EH (cell line): Measurements from ENCODE around the gene CCDC187.

Source experiments
- DNase-seq: peaks from one replicate; pipeline ENCODE4 v3.0.0-alpha.2; 2015; ENCODE audit warnings: low read depth

Gene CCDC187

GRCh38 chr9:136204838-136205706 is 98.8 kb downstream of the CCDC187 start, which contains the start of gene LHX3:
TSS of gene LHX3 (minus strand) at chr9:136205128. CDS start at chr9:136205012, 116 bp downstream.
- DNase-seq = peak; percentile 37

DNA sequence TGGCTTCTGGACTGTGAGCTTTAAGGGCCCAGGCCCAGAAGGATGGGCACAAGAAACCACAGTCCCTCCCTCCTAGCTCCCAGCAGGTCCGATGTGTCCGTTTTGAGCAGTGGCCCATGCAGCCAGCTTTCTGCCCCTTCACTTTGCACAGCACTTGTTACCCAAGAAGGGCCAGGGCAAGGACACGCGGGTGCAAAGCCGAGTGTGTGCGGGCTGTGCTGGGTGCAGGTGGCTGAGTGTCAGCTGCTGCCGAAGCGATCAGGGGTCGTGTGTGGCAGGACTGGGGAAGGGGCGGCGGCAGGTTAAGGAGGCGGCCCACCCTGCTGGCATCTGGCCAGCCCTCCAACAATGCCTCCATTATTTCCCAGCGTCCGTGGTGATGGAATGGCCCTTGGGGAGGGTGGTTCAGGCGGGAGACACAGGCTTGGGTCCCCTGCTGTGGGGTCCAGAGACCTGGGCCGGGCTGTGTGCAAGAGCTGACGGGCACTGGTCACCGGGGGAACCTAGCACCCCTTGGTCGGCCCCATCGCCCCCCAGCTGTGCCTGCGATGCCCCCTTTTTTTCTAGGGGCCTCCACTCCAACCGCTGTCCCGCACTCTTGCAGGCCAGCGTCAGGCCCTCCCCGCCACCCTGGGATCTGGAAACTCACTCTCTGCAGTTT is 99.6 kb downstream of the CCDC187 start:
- DNase-seq = no peak

DNA sequence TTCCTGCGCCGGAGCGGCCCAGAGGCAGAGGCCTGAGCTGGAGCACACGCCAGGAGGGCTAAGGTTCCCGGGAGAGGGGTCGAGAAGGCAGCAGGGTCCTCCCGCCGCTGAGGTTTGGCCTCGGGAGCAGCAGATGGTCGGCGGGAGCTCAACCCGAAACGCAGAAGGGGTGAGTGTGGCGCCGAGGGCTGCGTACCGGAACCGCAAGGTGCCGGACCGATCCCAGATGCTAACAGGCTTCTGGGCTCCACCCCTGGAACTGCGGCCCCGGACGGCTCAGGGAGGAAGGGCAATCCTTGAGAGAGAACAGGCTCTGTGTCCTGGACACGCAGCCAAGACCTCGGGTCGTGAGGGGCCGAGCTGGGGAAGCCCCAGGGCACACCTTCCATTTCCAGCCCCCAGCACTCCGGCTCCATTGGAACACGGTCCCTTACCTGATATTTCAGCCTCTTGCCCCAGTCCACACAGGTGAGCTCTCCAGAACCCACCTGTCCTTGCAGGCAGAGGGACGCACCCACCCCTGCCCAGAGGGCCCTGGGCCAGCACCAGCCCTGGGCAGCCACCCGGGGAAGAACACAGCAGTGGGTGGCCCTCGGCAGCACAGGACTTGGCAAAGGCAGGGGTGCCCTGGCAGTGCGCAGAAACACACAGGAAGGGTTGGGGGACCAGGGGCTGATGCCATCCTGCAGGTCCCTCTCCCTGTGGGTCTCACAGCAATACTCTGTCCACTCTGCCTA is 100.3 kb downstream of the CCDC187 start:
- DNase-seq = no peak

GRCh38 chr9:136202454-136203407 is 101.2 kb downstream of the CCDC187 start:
- DNase-seq = no peak

DNA sequence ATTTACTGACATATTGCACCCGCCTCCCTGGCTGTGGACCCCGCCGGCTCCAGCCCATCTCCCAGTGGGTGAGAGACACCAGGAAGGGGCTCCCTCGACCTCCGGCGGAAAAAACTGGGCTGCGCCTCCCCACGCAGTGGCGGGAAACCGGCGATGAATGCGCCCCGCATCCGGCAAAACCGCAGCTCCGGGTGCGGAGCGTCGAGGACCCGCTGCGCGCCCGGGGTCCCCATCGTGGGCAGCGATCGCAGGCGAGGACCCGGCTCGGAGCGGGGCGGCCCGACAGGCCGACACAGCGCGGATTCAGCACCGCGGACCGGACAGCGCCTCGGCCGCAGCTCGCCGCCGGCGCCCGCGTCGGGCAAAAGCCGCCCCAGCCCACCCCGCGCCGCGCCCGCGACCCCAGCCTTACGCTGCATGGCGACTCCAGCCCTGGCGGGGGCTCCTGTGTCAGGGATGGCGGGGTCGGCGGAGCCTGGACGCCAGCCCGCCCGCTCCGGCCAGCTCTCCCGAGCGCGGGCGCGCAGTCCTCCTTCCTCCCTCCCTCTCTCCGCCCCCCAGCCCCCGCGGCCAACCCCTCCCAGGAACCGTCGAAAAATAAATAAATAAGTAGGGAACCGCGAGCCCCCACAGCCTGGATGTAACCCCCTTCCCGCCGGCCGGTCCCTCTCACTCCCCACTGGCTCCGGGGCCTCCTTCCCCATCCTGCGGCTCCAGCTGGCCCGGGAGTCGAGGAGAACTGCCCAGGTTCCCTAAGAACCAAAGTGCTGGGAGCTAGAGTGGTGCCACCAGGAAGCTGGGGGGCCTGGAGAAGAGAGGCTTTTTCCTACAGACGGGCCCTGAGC is 102.1 kb downstream of the CCDC187 start:
- DNase-seq = peak; percentile 20

DNA sequence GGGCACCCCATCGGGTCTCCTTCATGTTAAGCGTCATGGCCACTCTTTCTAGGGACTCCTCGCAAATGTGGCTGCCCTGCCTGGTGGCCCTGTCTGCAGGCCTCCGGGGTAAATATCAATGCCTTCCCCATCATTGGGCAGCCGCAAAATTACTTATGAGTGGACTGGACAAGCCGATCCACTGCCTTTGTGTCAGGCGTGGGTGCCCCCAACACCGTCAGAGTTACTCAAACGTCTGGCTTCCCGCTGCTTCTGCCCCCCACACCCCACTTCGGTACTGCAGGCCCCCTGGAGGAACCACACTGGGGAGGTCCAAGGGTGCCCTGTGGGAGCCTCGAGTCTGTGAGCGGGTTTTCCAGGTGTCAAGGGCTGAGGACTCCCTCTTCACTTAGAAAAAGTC is 102.7 kb downstream of the CCDC187 start:
- DNase-seq = no peak

DNA sequence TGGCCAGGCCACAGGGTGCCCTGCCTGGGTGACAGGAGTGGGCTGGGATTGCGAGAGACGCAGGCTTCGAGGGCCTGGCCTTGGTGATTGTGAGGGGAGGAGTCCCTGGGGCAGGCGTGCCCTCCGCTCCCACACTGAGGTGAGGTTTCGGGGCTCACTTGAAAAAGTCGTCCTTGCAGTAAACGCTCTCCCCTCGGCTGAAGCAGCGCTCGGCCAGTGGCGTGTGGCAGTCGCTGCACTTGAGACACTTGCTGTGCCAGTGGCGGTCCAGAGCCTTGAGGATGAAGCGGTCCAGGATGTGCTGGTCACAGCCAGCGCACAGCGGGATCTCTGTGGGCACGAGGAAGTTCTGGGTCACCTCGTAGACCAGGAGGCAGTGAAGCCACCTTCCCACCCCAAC is 103.5 kb downstream of the CCDC187 start:
- no peak for DNase-seq
